ENCODE measurements around the gene MAZ. TPM values are rescaled to one million over a fixed set of nuclear protein-coding genes. Genes with fewer than 3 reads are reported as not detected.

MAZ gene
- total and polyA plus RNA-seq, 2 of the 13 experiments (the other 11 are each of a cell fraction or from before 2014, with no cell fraction given), result 203 to 277 TPM

DNA sequence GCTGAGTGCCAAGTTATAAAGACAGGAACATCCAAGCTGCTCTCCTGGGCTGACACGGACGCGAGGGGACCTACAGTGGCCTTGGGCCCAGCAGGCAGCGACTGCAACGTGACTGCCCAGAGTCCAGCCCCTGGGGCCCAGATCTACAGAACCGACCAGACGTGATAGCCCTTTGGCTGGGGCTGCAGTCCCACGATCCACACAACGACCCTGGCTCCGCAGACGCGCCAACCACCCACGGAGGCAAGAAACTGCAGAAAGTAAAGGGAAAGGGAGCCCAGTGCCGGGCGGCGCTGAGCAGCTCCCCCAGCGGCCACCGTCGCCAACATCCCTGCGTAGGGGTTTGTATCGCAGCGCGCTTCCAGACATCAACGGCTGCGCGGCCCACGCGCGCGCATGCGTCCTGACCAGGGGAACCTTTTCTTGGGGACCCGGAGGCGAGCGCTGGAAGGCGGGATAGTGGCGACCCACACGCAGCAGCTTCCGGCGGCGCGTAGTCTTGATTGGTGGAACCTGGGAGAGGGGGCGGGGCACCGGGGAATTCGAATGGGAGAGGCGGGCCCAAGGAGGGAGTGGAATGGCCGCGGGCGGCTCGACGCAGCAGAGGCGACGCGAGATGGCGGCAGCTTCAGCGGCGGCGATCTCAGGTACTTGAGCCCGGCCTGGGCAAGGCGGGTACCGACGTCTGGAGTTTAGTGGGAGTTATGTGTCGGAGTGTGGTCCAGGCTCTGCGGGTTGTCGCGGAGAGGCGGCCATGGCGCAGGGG is 16.0 kb upstream of the MAZ start, which contains the start of gene KIF22 (continued):
- TF ChIP-seq FOSL1 (CRISPR knock-in tag; IDR thresholded peaks at IDR 0.05; ENCODE audit: borderline replicate concordance) (no peak), ZNF282 (IDR thresholded peaks at IDR 0.05; ENCODE audit: partially characterized antibody) (no peak), AGO1 (IDR thresholded peaks at IDR 0.05; ENCODE audit: low read depth, low read length, poor library complexity, severe bottlenecking) (peak; percentile 90), ZNF530 (CRISPR knock-in tag; IDR thresholded peaks at IDR 0.05; ENCODE audit: low read depth) (no peak), ZSCAN30 (CRISPR knock-in tag; IDR thresholded peaks at IDR 0.05) (no peak), ZNF883 (CRISPR knock-in tag; IDR thresholded peaks at IDR 0.05; ENCODE audit: not compliant biosample characterization) (peak; percentile 79), CBX2 (IDR thresholded peaks at IDR 0.05; ENCODE audit: low read depth, low read length) (no peak), CBX2 (CRISPR knock-in tag; IDR thresholded peaks at IDR 0.05; ENCODE audit: low read depth) (no peak; the same call in 1 of the 2 replicates), CREM (IDR thresholded peaks at IDR 0.05) (peak; percentile 78), CREM (CRISPR knock-in tag; IDR thresholded peaks at IDR 0.05) (peak; percentile 27; the same call in 1 of the 2 replicates), TAF1 (CRISPR knock-in tag; IDR thresholded peaks at IDR 0.05) (peak; percentile 90), POGZ (CRISPR knock-in tag; IDR thresholded peaks at IDR 0.05) (peak; percentile 92), ZFY (CRISPR knock-in tag; IDR thresholded peaks at IDR 0.05) (peak; percentile 89)
- TF ChIP-seq, protein P1, sequence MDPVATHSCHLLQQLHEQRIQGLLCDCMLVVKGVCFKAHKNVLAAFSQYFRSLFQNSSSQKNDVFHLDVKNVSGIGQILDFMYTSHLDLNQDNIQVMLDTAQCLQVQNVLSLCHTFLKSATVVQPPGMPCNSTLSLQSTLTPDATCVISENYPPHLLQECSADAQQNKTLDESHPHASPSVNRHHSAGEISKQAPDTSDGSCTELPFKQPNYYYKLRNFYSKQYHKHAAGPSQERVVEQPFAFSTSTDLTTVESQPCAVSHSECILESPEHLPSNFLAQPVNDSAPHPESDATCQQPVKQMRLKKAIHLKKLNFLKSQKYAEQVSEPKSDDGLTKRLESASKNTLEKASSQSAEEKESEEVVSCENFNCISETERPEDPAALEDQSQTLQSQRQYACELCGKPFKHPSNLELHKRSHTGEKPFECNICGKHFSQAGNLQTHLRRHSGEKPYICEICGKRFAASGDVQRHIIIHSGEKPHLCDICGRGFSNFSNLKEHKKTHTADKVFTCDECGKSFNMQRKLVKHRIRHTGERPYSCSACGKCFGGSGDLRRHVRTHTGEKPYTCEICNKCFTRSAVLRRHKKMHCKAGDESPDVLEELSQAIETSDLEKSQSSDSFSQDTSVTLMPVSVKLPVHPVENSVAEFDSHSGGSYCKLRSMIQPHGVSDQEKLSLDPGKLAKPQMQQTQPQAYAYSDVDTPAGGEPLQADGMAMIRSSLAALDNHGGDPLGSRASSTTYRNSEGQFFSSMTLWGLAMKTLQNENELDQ (CRISPR knock-in tag; IDR thresholded peaks at IDR 0.05; ENCODE audit: borderline replicate concordance), result 0 out of 2 replicates have a peak, but pooled peaks have one; percentile 50
- TF ChIP-seq, protein P2, sequence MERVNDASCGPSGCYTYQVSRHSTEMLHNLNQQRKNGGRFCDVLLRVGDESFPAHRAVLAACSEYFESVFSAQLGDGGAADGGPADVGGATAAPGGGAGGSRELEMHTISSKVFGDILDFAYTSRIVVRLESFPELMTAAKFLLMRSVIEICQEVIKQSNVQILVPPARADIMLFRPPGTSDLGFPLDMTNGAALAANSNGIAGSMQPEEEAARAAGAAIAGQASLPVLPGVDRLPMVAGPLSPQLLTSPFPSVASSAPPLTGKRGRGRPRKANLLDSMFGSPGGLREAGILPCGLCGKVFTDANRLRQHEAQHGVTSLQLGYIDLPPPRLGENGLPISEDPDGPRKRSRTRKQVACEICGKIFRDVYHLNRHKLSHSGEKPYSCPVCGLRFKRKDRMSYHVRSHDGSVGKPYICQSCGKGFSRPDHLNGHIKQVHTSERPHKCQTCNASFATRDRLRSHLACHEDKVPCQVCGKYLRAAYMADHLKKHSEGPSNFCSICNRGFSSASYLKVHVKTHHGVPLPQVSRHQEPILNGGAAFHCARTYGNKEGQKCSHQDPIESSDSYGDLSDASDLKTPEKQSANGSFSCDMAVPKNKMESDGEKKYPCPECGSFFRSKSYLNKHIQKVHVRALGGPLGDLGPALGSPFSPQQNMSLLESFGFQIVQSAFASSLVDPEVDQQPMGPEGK (CRISPR knock-in tag; IDR thresholded peaks at IDR 0.05), result peak; percentile 47; the same call in 1 of the 2 replicates
- TF ChIP-seq, protein P3, sequence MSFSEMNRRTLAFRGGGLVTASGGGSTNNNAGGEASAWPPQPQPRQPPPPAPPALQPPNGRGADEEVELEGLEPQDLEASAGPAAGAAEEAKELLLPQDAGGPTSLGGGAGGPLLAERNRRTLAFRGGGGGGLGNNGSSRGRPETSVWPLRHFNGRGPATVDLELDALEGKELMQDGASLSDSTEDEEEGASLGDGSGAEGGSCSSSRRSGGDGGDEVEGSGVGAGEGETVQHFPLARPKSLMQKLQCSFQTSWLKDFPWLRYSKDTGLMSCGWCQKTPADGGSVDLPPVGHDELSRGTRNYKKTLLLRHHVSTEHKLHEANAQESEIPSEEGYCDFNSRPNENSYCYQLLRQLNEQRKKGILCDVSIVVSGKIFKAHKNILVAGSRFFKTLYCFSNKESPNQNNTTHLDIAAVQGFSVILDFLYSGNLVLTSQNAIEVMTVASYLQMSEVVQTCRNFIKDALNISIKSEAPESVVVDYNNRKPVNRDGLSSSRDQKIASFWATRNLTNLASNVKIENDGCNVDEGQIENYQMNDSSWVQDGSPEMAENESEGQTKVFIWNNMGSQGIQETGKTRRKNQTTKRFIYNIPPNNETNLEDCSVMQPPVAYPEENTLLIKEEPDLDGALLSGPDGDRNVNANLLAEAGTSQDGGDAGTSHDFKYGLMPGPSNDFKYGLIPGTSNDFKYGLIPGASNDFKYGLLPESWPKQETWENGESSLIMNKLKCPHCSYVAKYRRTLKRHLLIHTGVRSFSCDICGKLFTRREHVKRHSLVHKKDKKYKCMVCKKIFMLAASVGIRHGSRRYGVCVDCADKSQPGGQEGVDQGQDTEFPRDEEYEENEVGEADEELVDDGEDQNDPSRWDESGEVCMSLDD (CRISPR knock-in tag; IDR thresholded peaks at IDR 0.05; ENCODE audit: borderline replicate concordance), result peak; percentile 56; the same call in 1 of the 2 replicates
- TF ChIP-seq, protein P4, sequence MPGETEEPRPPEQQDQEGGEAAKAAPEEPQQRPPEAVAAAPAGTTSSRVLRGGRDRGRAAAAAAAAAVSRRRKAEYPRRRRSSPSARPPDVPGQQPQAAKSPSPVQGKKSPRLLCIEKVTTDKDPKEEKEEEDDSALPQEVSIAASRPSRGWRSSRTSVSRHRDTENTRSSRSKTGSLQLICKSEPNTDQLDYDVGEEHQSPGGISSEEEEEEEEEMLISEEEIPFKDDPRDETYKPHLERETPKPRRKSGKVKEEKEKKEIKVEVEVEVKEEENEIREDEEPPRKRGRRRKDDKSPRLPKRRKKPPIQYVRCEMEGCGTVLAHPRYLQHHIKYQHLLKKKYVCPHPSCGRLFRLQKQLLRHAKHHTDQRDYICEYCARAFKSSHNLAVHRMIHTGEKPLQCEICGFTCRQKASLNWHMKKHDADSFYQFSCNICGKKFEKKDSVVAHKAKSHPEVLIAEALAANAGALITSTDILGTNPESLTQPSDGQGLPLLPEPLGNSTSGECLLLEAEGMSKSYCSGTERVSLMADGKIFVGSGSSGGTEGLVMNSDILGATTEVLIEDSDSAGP (CRISPR knock-in tag; IDR thresholded peaks at IDR 0.05; ENCODE audit: borderline replicate concordance), result peak; percentile 96
- TF ChIP-seq, protein P5, sequence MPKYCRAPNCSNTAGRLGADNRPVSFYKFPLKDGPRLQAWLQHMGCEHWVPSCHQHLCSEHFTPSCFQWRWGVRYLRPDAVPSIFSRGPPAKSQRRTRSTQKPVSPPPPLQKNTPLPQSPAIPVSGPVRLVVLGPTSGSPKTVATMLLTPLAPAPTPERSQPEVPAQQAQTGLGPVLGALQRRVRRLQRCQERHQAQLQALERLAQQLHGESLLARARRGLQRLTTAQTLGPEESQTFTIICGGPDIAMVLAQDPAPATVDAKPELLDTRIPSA (CRISPR knock-in tag; IDR thresholded peaks at IDR 0.05; ENCODE audit: borderline replicate concordance), result no peak; the same call in 1 of the 2 replicates

Measured in HepG2 (cell line).